IMR-90 (cell line): Measurements from ENCODE around the gene PARD3. TPM values are rescaled to one million over a fixed set of nuclear protein-coding genes. Genes with fewer than 3 reads are reported as not detected.

Experiments used
- ATAC-seq: fragments of 200-7000 bp; cut with Tn5 transposase; 2 replicates; pipeline ENCODE4 v1.9.1; 2020; ENCODE audit warnings: low read depth, mild to moderate bottlenecking, moderate library complexity
- BruUV-seq: library from RNA; stranded (reverse); fragments of 400-500 nt; replicated peaks from 2 replicates; lab custom pipeline; 2021; lab: Mats Ljungman, UMichigan
- CTCF ChIA-PET: fragments of 300-600 bp; formaldehyde crosslinking; extraction: SDS; loops from one replicate; lab custom pipeline; 2021; ENCODE audit warnings: antibody characterized with exemption; lab: Yijun Ruan, JAX
- POLR2A ChIA-PET: fragments of 300-600 bp; sonication (Branson Sonifier 250); formaldehyde crosslinking; loops from one replicate; lab custom pipeline; 2022; ENCODE audit warnings: antibody characterized with exemption; ENCODE audit not compliant: unreplicated experiment; lab: Charles Lee
- DNase-seq: peaks from one replicate; pipeline ENCODE4 v3.0.0; 2013
- H2AFZ ChIP-seq: replicated peaks from 2 replicates; pipeline ENCODE3; 2013; ENCODE audit warnings: low read length, mild to moderate bottlenecking; ENCODE audit not compliant: poor library complexity
- H2AK5ac ChIP-seq: 2 replicates; pipeline ENCODE4 v1.6.1; 2013; ENCODE audit warnings: low read depth, low read length, inconsistent platforms
- H2AK9ac ChIP-seq: replicated peaks from 2 replicates; pipeline ENCODE3; 2013; ENCODE audit warnings: mild to moderate bottlenecking, low read depth, low read length, moderate library complexity; ENCODE audit not compliant: poor library complexity
- H2BK120ac ChIP-seq: 2 replicates; pipeline ENCODE4 v1.6.1; 2013; ENCODE audit warnings: low read depth, low read length, inconsistent platforms
- H2BK15ac ChIP-seq: 3 replicates; pipeline ENCODE4 v1.6.1; 2013; ENCODE audit warnings: low read depth, low read length, inconsistent platforms
- H2BK20ac ChIP-seq: 2 replicates; pipeline ENCODE4 v1.6.1; 2013; ENCODE audit warnings: low read depth, mild to moderate bottlenecking, inconsistent platforms, low read length, moderate library complexity
- H2BK5ac ChIP-seq: 2 replicates; pipeline ENCODE4 v1.6.1; 2013; ENCODE audit warnings: mild to moderate bottlenecking, low read depth, low read length, inconsistent platforms; ENCODE audit not compliant: poor library complexity, severe bottlenecking
- H3K14ac ChIP-seq: replicated peaks from 2 replicates; pipeline ENCODE4 v1.6.1; 2013; ENCODE audit warnings: low read depth, low read length, inconsistent platforms
- H3K18ac ChIP-seq: 2 replicates; pipeline ENCODE4 v1.6.1; 2013; ENCODE audit warnings: low read depth, low read length, control low read depth
- H3K23ac ChIP-seq: 2 replicates; pipeline ENCODE4 v1.6.1; 2013; ENCODE audit warnings: low read depth, low read length, inconsistent platforms
- H3K27ac ChIP-seq: 2 replicates; pipeline ENCODE4 v1.5.1; 2013; ENCODE audit warnings: mild to moderate bottlenecking, control low read depth, low read length; ENCODE audit not compliant: insufficient read depth
- H3K27me3 ChIP-seq: 2 replicates; pipeline ENCODE4 v1.6.1; 2013; ENCODE audit warnings: low read length; ENCODE audit not compliant: control insufficient read depth, insufficient read depth
- H3K36me3 ChIP-seq: 2 replicates; pipeline ENCODE4 v1.6.1; 2013; ENCODE audit warnings: low read length, mixed read lengths; ENCODE audit not compliant: control insufficient read depth, insufficient read depth
- H3K4ac ChIP-seq: 2 replicates; pipeline ENCODE4 v1.6.1; 2013; ENCODE audit warnings: low read depth, low read length, inconsistent platforms
- H3K4me1 ChIP-seq: 2 replicates; pipeline ENCODE4 v1.6.1; 2013; ENCODE audit warnings: low read length, mixed read lengths; ENCODE audit not compliant: control insufficient read depth, insufficient read depth
- H3K4me2 ChIP-seq: 2 replicates; pipeline ENCODE4 v1.6.1; 2013; ENCODE audit warnings: low read depth, mild to moderate bottlenecking, control low read depth, low read length, moderate library complexity
- H3K4me3 ChIP-seq: 2 replicates; pipeline ENCODE4 v1.5.1; 2013; ENCODE audit warnings: low read depth, mild to moderate bottlenecking, control low read depth, low read length, moderate library complexity; ENCODE audit not compliant: insufficient read depth
- H3K56ac ChIP-seq: 2 replicates; pipeline ENCODE4 v1.6.1; 2013; ENCODE audit warnings: low read length, inconsistent platforms; ENCODE audit not compliant: insufficient read depth; ENCODE audit errors: extremely low read depth
- H3K79me1 ChIP-seq, 2 experiments: 2 replicates each; pipeline ENCODE4 v1.6.1; 2013; ENCODE audit warnings: low read length in 2 of 2, inconsistent platforms in 1 of 2, low read depth in 1 of 2
- H3K9ac ChIP-seq: 2 replicates; pipeline ENCODE4 v1.6.1; 2013; ENCODE audit warnings: low read depth, low read length, control low read depth
- H3K9me1 ChIP-seq: 2 replicates; pipeline ENCODE4 v1.6.1; 2013; ENCODE audit warnings: low read length, inconsistent platforms; ENCODE audit not compliant: insufficient read depth
- H3K9me3 ChIP-seq: 2 replicates; pipeline ENCODE4 v1.6.1; 2013; ENCODE audit warnings: low read length; ENCODE audit not compliant: control insufficient read depth, insufficient read depth
- H4K20me1 ChIP-seq: 2 replicates; pipeline ENCODE4 v1.6.1; 2013; ENCODE audit warnings: low read length, inconsistent platforms; ENCODE audit not compliant: insufficient read depth
- H4K5ac ChIP-seq: 2 replicates; pipeline ENCODE4 v1.6.1; 2013; ENCODE audit warnings: mild to moderate bottlenecking, low read depth, low read length, control low read depth
- H4K8ac ChIP-seq, 2 experiments: 2 replicates each; pipeline ENCODE4 v1.6.1; 2013; ENCODE audit warnings: low read depth in 2 of 2, low read length in 2 of 2, control low read depth in 1 of 2, inconsistent platforms in 1 of 2
- H4K91ac ChIP-seq: 2 replicates; pipeline ENCODE4 v1.6.1; 2013; ENCODE audit warnings: low read depth, low read length, inconsistent platforms; ENCODE audit not compliant: insufficient read depth
- ELK1 ChIP-seq: fragments of 150-350 bp; IDR thresholded peaks from 2 replicates; pipeline ENCODE4 v1.6.1; 2016; ENCODE audit warnings: low read depth, mild to moderate bottlenecking, low read length, moderate library complexity, borderline replicate concordance
- MAZ ChIP-seq: IDR thresholded peaks from 2 replicates; pipeline ENCODE4 v1.6.1; 2012; ENCODE audit warnings: low read depth, mild to moderate bottlenecking, low read length, improper control_type of control experiment, moderate library complexity, borderline replicate concordance
- WGBS, 2 experiments: methylation state at CpG; one replicate each; pipeline versions ENCODE4 v1.1.5 to v1.1.7; 2013; ENCODE audit warnings: missing lambda C conversion rate in 2 of 2; ENCODE audit not compliant: insufficient read length in 1 of 2; ENCODE audit errors: extremely low coverage in 2 of 2; 5-methylcytosine and 5-hydroxymethylcytosine counted together
- dilution Hi-C: fragments of 300-500 bp; cut with HindIII; formaldehyde crosslinking; loops from one replicate; pipeline ENCODE4 v1.14.3; 2018; ENCODE audit warnings: low sequenced_read_pairs; ENCODE audit not compliant: unreplicated experiment
- in situ Hi-C: fragments of 300-500 bp; cut with MboI; formaldehyde crosslinking; loops from 3 replicates; pipeline ENCODE4 v1.14.3; 2019; ENCODE audit warnings: low sequenced_read_pairs, inconsistent platforms, mixed read lengths
- intact Hi-C: fragments of 100-400 bp; cut with micrococcal nuclease; formaldehyde crosslinking; loops from 2 replicates; pipeline ENCODE4 v1.10.0; 2022
- polyA plus RNA-seq, 3 experiments: library from polyadenylated mRNA; depleted of rRNA; stranded (reverse); fragments of >200 nt; gene quantifications; 2 replicates each; pipeline ENCODE4 v1.2.3, GENCODE V29; 2012; ENCODE audit warnings: low replicate concordance in 1 of 3
- total RNA-seq: library from RNA; depleted of rRNA; stranded (reverse); fragments of >200 nt; gene quantifications from 2 replicates; pipeline ENCODE4 v1.2.3, GENCODE V29; 2012

The PARD3 gene
- total and polyA plus RNA-seq, 2 of the 4 experiments (the other 2 are of a cell fraction): 14.6 to 37.5 TPM

GRCh38 chr10:34641913-34642558 lies 173.1 kb downstream of the PARD3 start:
- no peak for ATAC-seq
- Histone ChIP-seq H3K27me3 (no peaks in the 10 kb centered on the region), H3K23ac (no peak overlapping the region), H3K79me1 (peaks cover 14 to 25% of the 10 kb centered on the region in 2 experiments; a peak in 3 of 4 replicates), H4K5ac (no peak overlapping the region), H3K9me3 (no peaks in the 10 kb centered on the region), H3K4me3 (no peak overlapping the region), H2BK15ac (no peak overlapping the region), H2BK5ac (no peak overlapping the region), H3K36me3 (no peaks in the 10 kb centered on the region), H2AK5ac (no peak overlapping the region), H2AK9ac (no peak overlapping the region), H3K9ac (no peak overlapping the region), H3K4me1 (no peaks in the 10 kb centered on the region), H4K91ac (no peak overlapping the region), H3K4ac (no peak overlapping the region), H3K9me1 (no peaks in the 10 kb centered on the region), H2BK20ac (no peak overlapping the region), H3K27ac (no peak overlapping the region), H3K56ac (no peak overlapping the region), H3K4me2 (no peak overlapping the region), H2AFZ (no peak overlapping the region), H3K18ac (no peak overlapping the region), H4K8ac (no peak overlapping the region), H3K14ac (no peak overlapping the region), H4K20me1 (peaks cover 8% of the 10 kb centered on the region), H2BK120ac (no peak overlapping the region)
- ChIA-PET CTCF (interaction anchor here (0.6 kb wide), 1 partner anchor 269 kb away, joined by 4 read pairs; no protein-coding TSS in a partner anchor), POLR2A (no interaction called here)
- dilution Hi-C loops (no loop called here), in situ Hi-C loops (loop anchor here (25.0 kb wide), 1 partner anchor 855 kb away; no protein-coding TSS in a partner anchor), intact Hi-C loops (no loop called here)
- 86% methylated on average over 5 of the region's 12 CpGs; no CpG with 5 or more reads in 1 of the 2 experiments for WGBS, 2 experiments
- TF ChIP-seq ELK1 (no peak), MAZ (no peak)
- no peak for DNase-seq
- BruUV-seq: no TSS peak
